ENCODE results near the gene GCHFR. TPM values are rescaled to one million over a fixed set of nuclear protein-coding genes. Genes with fewer than 3 reads are reported as not detected.

GCHFR gene
- total RNA-seq, 2 donors from 2014 or later: 26.4 to 43.6 TPM

- ATAC-seq (no peak), DNase-seq (no peak)
- no peaks in the 10 kb centered on the region for H3K27me3 ChIP-seq
- no peak overlapping the region for H3K4me3 ChIP-seq
- no peak overlapping the region for H3K27ac ChIP-seq
- H3K36me3 ChIP-seq (replicated peaks in 1 of 2; ENCODE audit: insufficient read depth in 1 of 2, low read depth in 2 of 2): peaks cover 8 to 21% of the 10 kb centered on the region in 2 donors
- H3K9me3 ChIP-seq: no peaks in the 10 kb centered on the region
- intact Hi-C loops (cut with DNase I): loop anchor here (10.0 kb wide), 1 partner anchor 77 kb away; the partner anchor contains the start of gene RAD51
- 91% methylated on average over 12 to 13 of the region's 13 CpGs for WGBS, 2 donors
- TF ChIP-seq, protein P1, sequence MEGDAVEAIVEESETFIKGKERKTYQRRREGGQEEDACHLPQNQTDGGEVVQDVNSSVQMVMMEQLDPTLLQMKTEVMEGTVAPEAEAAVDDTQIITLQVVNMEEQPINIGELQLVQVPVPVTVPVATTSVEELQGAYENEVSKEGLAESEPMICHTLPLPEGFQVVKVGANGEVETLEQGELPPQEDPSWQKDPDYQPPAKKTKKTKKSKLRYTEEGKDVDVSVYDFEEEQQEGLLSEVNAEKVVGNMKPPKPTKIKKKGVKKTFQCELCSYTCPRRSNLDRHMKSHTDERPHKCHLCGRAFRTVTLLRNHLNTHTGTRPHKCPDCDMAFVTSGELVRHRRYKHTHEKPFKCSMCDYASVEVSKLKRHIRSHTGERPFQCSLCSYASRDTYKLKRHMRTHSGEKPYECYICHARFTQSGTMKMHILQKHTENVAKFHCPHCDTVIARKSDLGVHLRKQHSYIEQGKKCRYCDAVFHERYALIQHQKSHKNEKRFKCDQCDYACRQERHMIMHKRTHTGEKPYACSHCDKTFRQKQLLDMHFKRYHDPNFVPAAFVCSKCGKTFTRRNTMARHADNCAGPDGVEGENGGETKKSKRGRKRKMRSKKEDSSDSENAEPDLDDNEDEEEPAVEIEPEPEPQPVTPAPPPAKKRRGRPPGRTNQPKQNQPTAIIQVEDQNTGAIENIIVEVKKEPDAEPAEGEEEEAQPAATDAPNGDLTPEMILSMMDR (IDR thresholded peaks at IDR 0.05): no peak
- TF ChIP-seq POLR2A (IDR thresholded peaks at IDR 0.05): no peak
- no peaks in the 10 kb centered on the region for H3K4me1 ChIP-seq
Measured at GRCh38 chr15:40772014-40772413, 8.1 kb downstream of the GCHFR start.

GRCh38 chr15:40773496-40773895, 9.6 kb downstream of the GCHFR start:
- Histone ChIP-seq H3K9me3 (no peaks in the 10 kb centered on the region), H3K27ac (no peak overlapping the region), H3K4me3 (no peak overlapping the region), H3K27me3 (no peaks in the 10 kb centered on the region), H3K4me1 (no peaks in the 10 kb centered on the region), H3K36me3 (replicated peaks in 1 of 2; ENCODE audit: insufficient read depth in 1 of 2, low read depth in 2 of 2) (peaks cover 8 to 23% of the 10 kb centered on the region in 2 donors)
- no peak for DNase-seq
- ATAC-seq: no peak
- TF ChIP-seq POLR2A (IDR thresholded peaks at IDR 0.05): no peak
- TF ChIP-seq, protein P1 (IDR thresholded peaks at IDR 0.05): no peak
- WGBS, 2 donors: 89 to 92% methylated on average over 8 of the region's 8 CpGs
- intact Hi-C loops (cut with DNase I): loop anchor here (10.0 kb wide), 1 partner anchor 79 kb away; the partner anchor contains the start of gene RAD51

DNA sequence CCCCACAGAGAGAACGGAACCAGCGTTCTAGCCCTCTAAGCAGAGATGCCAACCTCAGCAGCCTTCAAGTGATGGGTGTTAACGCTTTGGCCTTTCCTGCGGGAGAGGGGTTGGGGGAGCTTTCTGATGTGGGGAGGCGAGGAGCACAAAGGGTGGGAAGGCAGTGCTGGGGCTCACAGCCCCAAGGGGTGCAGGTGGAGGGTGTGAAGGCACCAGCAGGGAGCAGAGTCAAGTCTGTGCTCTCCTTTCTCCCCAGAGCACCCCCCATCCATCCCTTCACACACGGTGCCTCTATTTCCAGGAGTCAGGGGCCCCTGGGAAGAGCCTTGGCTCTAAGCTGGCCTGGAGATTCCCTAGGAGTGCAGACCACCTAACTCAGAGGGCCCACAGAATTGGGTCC, 10.0 kb downstream of the GCHFR start:
- WGBS, 2 donors: 92 to 100% methylated on average over 5 to 6 of the region's 6 CpGs
- Histone ChIP-seq H3K27me3 (no peaks in the 10 kb centered on the region), H3K4me3 (no peak overlapping the region), H3K9me3 (no peaks in the 10 kb centered on the region), H3K36me3 (replicated peaks in 1 of 2; ENCODE audit: insufficient read depth in 1 of 2, low read depth in 2 of 2) (peaks cover 8 to 27% of the 10 kb centered on the region in 2 donors), H3K4me1 (no peaks in the 10 kb centered on the region), H3K27ac (no peak overlapping the region)
- intact Hi-C loops (cut with DNase I): loop anchor here (10.0 kb wide), 1 partner anchor 79 kb away; the partner anchor contains the start of gene RAD51
- no peak for DNase-seq
- TF ChIP-seq POLR2A (IDR thresholded peaks at IDR 0.05): no peak
- TF ChIP-seq, protein P1 (IDR thresholded peaks at IDR 0.05): no peak
- ATAC-seq: no peak

DNA sequence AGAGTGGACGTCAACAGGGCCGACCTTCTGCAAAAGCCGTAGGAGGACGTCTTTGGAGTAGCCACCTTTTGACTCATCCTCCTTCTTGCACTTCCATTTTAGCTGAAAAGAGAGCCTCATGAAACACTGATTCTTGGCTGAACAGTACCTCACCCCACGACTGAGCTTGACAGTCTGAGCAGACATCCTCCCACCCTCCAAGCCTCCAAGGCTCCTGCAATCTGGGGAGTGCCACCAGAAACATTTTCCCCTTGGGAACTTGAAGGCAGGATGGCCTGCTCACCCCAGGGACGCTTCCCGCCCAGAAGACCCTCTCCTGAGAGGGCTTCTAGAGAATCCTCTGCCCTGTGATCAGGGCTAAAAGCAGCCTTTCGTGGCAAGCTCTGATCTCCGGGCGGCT, 11.1 kb downstream of the GCHFR start:
- no peak for TF ChIP-seq POLR2A (IDR thresholded peaks at IDR 0.05)
- TF ChIP-seq, protein P1 (IDR thresholded peaks at IDR 0.05): no peak
- Histone ChIP-seq H3K9me3 (no peaks in the 10 kb centered on the region), H3K4me1 (no peaks in the 10 kb centered on the region), H3K4me3 (no peak overlapping the region), H3K27me3 (no peaks in the 10 kb centered on the region), H3K27ac (no peak overlapping the region), H3K36me3 (replicated peaks in 1 of 2; ENCODE audit: insufficient read depth in 1 of 2, low read depth in 2 of 2) (peaks cover 8 to 29% of the 10 kb centered on the region in 2 donors)
- ATAC-seq (no peak), DNase-seq (no peak)
- intact Hi-C loops (cut with DNase I): loop anchor here (10.0 kb wide), 1 partner anchor 80 kb away; the partner anchor contains the start of gene RAD51
- 84 to 90% methylated on average over 6 to 9 of the region's 10 CpGs for whole genome bisulfite sequencing, 2 donors
